Testis (tissue), 2 donors: ENCODE data around the gene CCDC93.

Source experiments
- CTCF ChIP-seq, 3 experiments: fragments of 450-650 bp in 2 of 3; fragments of 200-600 bp in 1 of 3; sonication (generic) in 1 of 3; IDR thresholded peaks; one replicate each; pipeline ENCODE4 v1.5.1; 2016 to 2019; ENCODE audit warnings: antibody characterized with exemption in 3 of 3, mild to moderate bottlenecking in 2 of 3, moderate library complexity in 1 of 3
- POLR2A ChIP-seq: fragments of 450-650 bp; IDR thresholded peaks from one replicate; pipeline ENCODE4 v1.6.1; 2017; ENCODE audit warnings: antibody characterized with exemption, mild to moderate bottlenecking, moderate library complexity

- TF ChIP-seq CTCF (IDR thresholded peaks at IDR 0.05) (no peak), POLR2A (no peak)
These were observed 13.8 kb downstream of the CCDC93 start for GRCh38 chr2:118000041-118000440.
